H9 (cell line): ENCODE measurements around the gene ABCA1. TPM values are rescaled to one million over a fixed set of nuclear protein-coding genes. Genes with fewer than 3 reads are reported as not detected.

ENCODE experiments used
- DNase-seq: peaks from one replicate; pipeline ENCODE4 v3.0.0-alpha.2; 2017
- H2AFZ ChIP-seq: one replicate; pipeline ENCODE4 v1.6.1; 2013; ENCODE audit warnings: mild to moderate bottlenecking, low read length, control low read depth, moderate library complexity
- H2AK5ac ChIP-seq: 2 replicates; pipeline ENCODE4 v1.6.1; 2013; ENCODE audit warnings: low read length, control low read depth, mixed read lengths; ENCODE audit not compliant: insufficient read length
- H2BK120ac ChIP-seq: one replicate; pipeline ENCODE4 v1.6.1; 2013; ENCODE audit warnings: low read depth, mild to moderate bottlenecking, low read length, control low read depth, inconsistent platforms; ENCODE audit not compliant: poor library complexity, severe bottlenecking
- H2BK12ac ChIP-seq: 2 replicates; pipeline ENCODE4 v1.6.1; 2013; ENCODE audit warnings: low read length, control low read depth, mixed read lengths, low read depth; ENCODE audit not compliant: insufficient read length
- H2BK15ac ChIP-seq: 2 replicates; pipeline ENCODE4 v1.6.1; 2013; ENCODE audit warnings: low read depth, low read length, control low read depth
- H2BK20ac ChIP-seq: one replicate; pipeline ENCODE4 v1.6.1; 2013; ENCODE audit warnings: low read depth, mild to moderate bottlenecking, low read length, control low read depth, inconsistent platforms; ENCODE audit not compliant: poor library complexity, severe bottlenecking
- H2BK5ac ChIP-seq: 2 replicates; pipeline ENCODE4 v1.6.1; 2013; ENCODE audit warnings: low read length, control low read depth, mixed read lengths; ENCODE audit not compliant: insufficient read length
- H3K14ac ChIP-seq: 2 replicates; pipeline ENCODE4 v1.6.1; 2013; ENCODE audit warnings: low read length, control low read depth; ENCODE audit not compliant: insufficient read depth
- H3K18ac ChIP-seq: 2 replicates; pipeline ENCODE4 v1.6.1; 2013; ENCODE audit warnings: low read depth, mild to moderate bottlenecking, mixed read lengths, low read length, control low read depth; ENCODE audit not compliant: insufficient read length
- H3K23ac ChIP-seq: 2 replicates; pipeline ENCODE4 v1.6.1; 2013; ENCODE audit warnings: low read length, control low read depth, mixed read lengths, low read depth; ENCODE audit not compliant: insufficient read length
- H3K23me2 ChIP-seq: 2 replicates; pipeline ENCODE4 v1.6.1; 2013; ENCODE audit warnings: low read depth, mild to moderate bottlenecking, mixed read lengths, low read length, control low read depth; ENCODE audit not compliant: insufficient read length, poor library complexity, severe bottlenecking
- H3K27ac ChIP-seq: 2 replicates; pipeline ENCODE4 v1.5.1; 2013; ENCODE audit warnings: low read length, control low read depth, mixed read lengths, low read depth; ENCODE audit not compliant: insufficient read length
- H3K27me3 ChIP-seq: 2 replicates; pipeline ENCODE4 v1.6.1; 2013; ENCODE audit warnings: low read length, control low read depth, inconsistent platforms; ENCODE audit not compliant: insufficient read depth
- H3K4ac ChIP-seq: 2 replicates; pipeline ENCODE4 v1.6.1; 2013; ENCODE audit warnings: low read depth, mild to moderate bottlenecking, control low read depth, inconsistent platforms, low read length, moderate library complexity
- H3K4me1 ChIP-seq: 2 replicates; pipeline ENCODE4 v1.6.1; 2013; ENCODE audit warnings: low read length, control low read depth, inconsistent platforms; ENCODE audit not compliant: insufficient read depth
- H3K4me2 ChIP-seq: 2 replicates; pipeline ENCODE4 v1.6.1; 2013; ENCODE audit warnings: low read length, control low read depth, mixed read lengths; ENCODE audit not compliant: insufficient read length, insufficient read depth
- H3K56ac ChIP-seq: 2 replicates; pipeline ENCODE4 v1.6.1; 2013; ENCODE audit warnings: low read depth, mild to moderate bottlenecking, mixed read lengths, low read length, control low read depth; ENCODE audit not compliant: insufficient read length
- H3K79me1 ChIP-seq: 2 replicates; pipeline ENCODE4 v1.6.1; 2013; ENCODE audit warnings: low read depth, mild to moderate bottlenecking, moderate library complexity, low read length, control low read depth, inconsistent platforms; ENCODE audit not compliant: insufficient read depth, poor library complexity, severe bottlenecking
- H3K79me2 ChIP-seq: 2 replicates; pipeline ENCODE4 v1.6.1; 2013; ENCODE audit warnings: low read length, control low read depth, inconsistent platforms; ENCODE audit not compliant: insufficient read depth
- H3K9ac ChIP-seq: 2 replicates; pipeline ENCODE4 v1.6.1; 2013; ENCODE audit warnings: low read length, control low read depth, mixed read lengths; ENCODE audit not compliant: insufficient read length; ENCODE audit errors: extremely low read depth
- H3K9me3 ChIP-seq: one replicate; pipeline ENCODE4 v1.6.1; 2013; ENCODE audit warnings: low read depth, low read length, inconsistent platforms; ENCODE audit not compliant: control insufficient read depth
- H3T11ph ChIP-seq: one replicate; pipeline ENCODE4 v1.6.1; 2013; ENCODE audit warnings: mild to moderate bottlenecking, low read length, control low read depth, inconsistent platforms
- H4K20me1 ChIP-seq: one replicate; pipeline ENCODE4 v1.6.1; 2013; ENCODE audit not compliant: control insufficient read depth, insufficient read length, insufficient read depth
- H4K5ac ChIP-seq: 2 replicates; pipeline ENCODE4 v1.6.1; 2013; ENCODE audit warnings: low read depth, mild to moderate bottlenecking, mixed read lengths, low read length, control low read depth; ENCODE audit not compliant: insufficient read length
- H4K8ac ChIP-seq: replicated peaks from 2 replicates; pipeline ENCODE4 v1.6.1; 2013; ENCODE audit warnings: low read length, control low read depth, mixed read lengths, low read depth; ENCODE audit not compliant: insufficient read length
- H4K91ac ChIP-seq: 2 replicates; pipeline ENCODE4 v1.6.1; 2013; ENCODE audit warnings: low read depth, mild to moderate bottlenecking, moderate library complexity, mixed read lengths, low read length, control low read depth; ENCODE audit not compliant: insufficient read length
- H3K27ac Mint-ChIP-seq, 3 experiments: 2 replicates in 2 of 3; 3 replicates in 1 of 3; pipeline ENCODE4 v1.8.0; 2020 to 2021; ENCODE audit warnings: mixed read lengths in 3 of 3, mild to moderate bottlenecking in 1 of 3, moderate library complexity in 1 of 3
- H3K27me3 Mint-ChIP-seq: 2 replicates; pipeline ENCODE4 v1.8.0; 2021; ENCODE audit warnings: low read depth, mild to moderate bottlenecking, moderate library complexity, mixed read lengths
- H3K36me3 Mint-ChIP-seq, 3 experiments: 2 replicates in 2 of 3; 3 replicates in 1 of 3; pipeline ENCODE4 v1.8.0; 2020 to 2021; ENCODE audit warnings: low read depth in 3 of 3, mixed read lengths in 3 of 3; ENCODE audit not compliant: insufficient read depth in 1 of 3
- H3K4me1 Mint-ChIP-seq, 2 experiments: 2 replicates each; pipeline ENCODE4 v1.8.0; 2020; ENCODE audit warnings: mixed read lengths in 2 of 2
- H3K4me3 Mint-ChIP-seq, 2 experiments: 2 replicates in 1 of 2; 3 replicates in 1 of 2; pipeline ENCODE4 v1.8.0; 2020 to 2021; ENCODE audit warnings: mild to moderate bottlenecking in 2 of 2, mixed read lengths in 2 of 2, moderate library complexity in 1 of 2
- H3K9me3 Mint-ChIP-seq, 2 experiments: 2 replicates in 1 of 2; 3 replicates in 1 of 2; pipeline ENCODE4 v1.8.0; 2020; ENCODE audit warnings: mild to moderate bottlenecking in 2 of 2, mixed read lengths in 2 of 2, moderate library complexity in 1 of 2
- WGBS: extraction: QIAGEN DNeasy Blood & Tissue Kit; methylation state at CpG from one replicate; pipeline ENCODE4 v1.1.7; 2013; ENCODE audit warnings: missing lambda C conversion rate, low lambda C conversion rate, mixed read lengths; ENCODE audit not compliant: insufficient read length; ENCODE audit errors: extremely low coverage; 5-methylcytosine and 5-hydroxymethylcytosine counted together
- total RNA-seq: library from RNA; stranded (reverse); gene quantifications from 2 replicates; pipeline ENCODE4 v1.2.1, GENCODE V29; 2021
- TF ChIP-seq, protein P1 (sequence below): fragments of 200-600 bp; sonication (generic); conservative IDR thresholded peaks from 3 replicates; pipeline ENCODE4 v1.8.0; 2021; ENCODE audit warnings: antibody characterized with exemption, mild to moderate bottlenecking

ABCA1 gene
- total RNA-seq, 1 experiment from 2014 or later = 16.6 TPM

DNA sequence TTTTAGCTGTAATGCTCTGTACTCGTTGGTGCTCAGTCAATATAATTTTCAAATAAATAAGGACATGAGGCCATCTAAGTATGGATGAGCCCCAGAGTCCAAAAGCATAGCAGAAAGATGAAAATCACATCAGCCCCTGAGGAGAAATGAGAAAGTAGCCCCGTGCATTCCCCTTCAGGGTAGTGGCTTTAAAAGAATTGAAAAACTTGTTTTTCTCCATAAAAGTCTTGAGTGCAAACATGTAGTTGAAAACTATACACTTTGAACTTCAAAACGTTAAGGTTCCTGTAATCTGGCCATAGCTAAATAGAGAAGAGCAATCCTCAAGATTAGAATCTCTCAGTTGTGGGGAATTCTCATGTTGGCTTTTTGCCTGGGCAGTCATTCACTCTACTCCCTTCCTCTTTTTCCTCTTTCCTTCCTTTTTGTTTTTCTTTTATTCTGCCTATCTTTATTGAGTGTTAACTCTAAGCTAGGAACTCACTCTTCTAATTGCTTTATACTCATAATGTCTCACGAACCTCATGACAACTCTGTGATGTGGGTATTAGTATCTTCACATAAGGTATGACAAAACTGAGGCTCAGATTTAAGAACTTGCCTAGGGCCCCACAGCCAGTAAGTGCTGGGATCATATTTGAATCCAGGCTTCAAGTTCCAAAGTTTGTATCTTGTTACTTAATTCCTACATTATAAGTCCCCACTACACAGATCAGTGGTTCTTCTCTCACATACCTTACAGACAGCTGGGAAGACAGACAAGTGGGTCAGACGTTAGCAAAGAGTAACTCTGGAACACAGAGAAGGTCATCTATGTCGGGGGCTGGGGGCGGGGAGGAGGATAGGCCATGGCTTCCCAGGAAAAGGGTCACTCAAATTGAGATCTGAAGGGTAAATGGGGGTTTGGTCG lies 46.4 kb upstream of the ABCA1 start:
- Histone ChIP-seq H4K5ac (no peak overlapping the region), H2BK12ac (no peak overlapping the region), H3K18ac (no peak overlapping the region), H3K4me1 (peaks cover 3% of the 10 kb centered on the region; the same call in 1 of the 2 replicates), H2BK5ac (no peak overlapping the region), H3K23ac (no peak overlapping the region), H4K8ac (no peak overlapping the region), H2BK20ac (no peak overlapping the region), H3K9ac (no peak overlapping the region), H3K56ac (no peak overlapping the region), H3K79me1 (no peaks in the 10 kb centered on the region), H3K14ac (no peak overlapping the region), H3K4ac (no peak overlapping the region), H3K4me2 (no peak overlapping the region), H3T11ph (no peak overlapping the region), H2BK120ac (no peak overlapping the region), H2BK15ac (no peak overlapping the region), H4K91ac (no peak overlapping the region), H3K79me2 (no peaks in the 10 kb centered on the region), H3K27ac (no peak overlapping the region), H4K20me1 (no peaks in the 10 kb centered on the region), H2AFZ (no peak overlapping the region), H3K9me3 (no peaks in the 10 kb centered on the region), H3K27me3 (no peaks in the 10 kb centered on the region), H3K23me2 (no peaks in the 10 kb centered on the region), H2AK5ac (no peak overlapping the region)
- no peaks in the 10 kb centered on the region; a peak in 1 of 7 replicates for H3K36me3 Mint-ChIP-seq
- H3K27me3 Mint-ChIP-seq = peaks cover 4% of the 10 kb centered on the region
- TF ChIP-seq, protein P1, sequence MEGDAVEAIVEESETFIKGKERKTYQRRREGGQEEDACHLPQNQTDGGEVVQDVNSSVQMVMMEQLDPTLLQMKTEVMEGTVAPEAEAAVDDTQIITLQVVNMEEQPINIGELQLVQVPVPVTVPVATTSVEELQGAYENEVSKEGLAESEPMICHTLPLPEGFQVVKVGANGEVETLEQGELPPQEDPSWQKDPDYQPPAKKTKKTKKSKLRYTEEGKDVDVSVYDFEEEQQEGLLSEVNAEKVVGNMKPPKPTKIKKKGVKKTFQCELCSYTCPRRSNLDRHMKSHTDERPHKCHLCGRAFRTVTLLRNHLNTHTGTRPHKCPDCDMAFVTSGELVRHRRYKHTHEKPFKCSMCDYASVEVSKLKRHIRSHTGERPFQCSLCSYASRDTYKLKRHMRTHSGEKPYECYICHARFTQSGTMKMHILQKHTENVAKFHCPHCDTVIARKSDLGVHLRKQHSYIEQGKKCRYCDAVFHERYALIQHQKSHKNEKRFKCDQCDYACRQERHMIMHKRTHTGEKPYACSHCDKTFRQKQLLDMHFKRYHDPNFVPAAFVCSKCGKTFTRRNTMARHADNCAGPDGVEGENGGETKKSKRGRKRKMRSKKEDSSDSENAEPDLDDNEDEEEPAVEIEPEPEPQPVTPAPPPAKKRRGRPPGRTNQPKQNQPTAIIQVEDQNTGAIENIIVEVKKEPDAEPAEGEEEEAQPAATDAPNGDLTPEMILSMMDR = no peak
- peak overlapping the region in 1 of 3 experiments; percentile 68; a peak in 1 of 7 replicates for H3K27ac Mint-ChIP-seq
- WGBS = no CpG with 5 or more reads among the region's 8 CpGs
- H3K9me3 Mint-ChIP-seq = no peaks in the 10 kb centered on the region
- peaks cover 27 to 28% of the 10 kb centered on the region in 2 experiments for H3K4me1 Mint-ChIP-seq
- DNase-seq = no peak
- H3K4me3 Mint-ChIP-seq = no peak overlapping the region
